Rectal smooth muscle tissue (tissue), 1 donor: ENCODE data around the gene MCTP1.

Source experiments
- H3K27ac ChIP-seq: one replicate; pipeline ENCODE4 v1.7.0; 2013; ENCODE audit warnings: low read depth, low read length, inconsistent platforms
- H3K27me3 ChIP-seq: one replicate; pipeline ENCODE4 v1.7.0; 2013; ENCODE audit warnings: low read length; ENCODE audit not compliant: control insufficient read depth, insufficient read depth
- H3K36me3 ChIP-seq: one replicate; pipeline ENCODE4 v1.7.0; 2013; ENCODE audit warnings: low read length; ENCODE audit not compliant: control insufficient read depth, insufficient read depth
- H3K4me1 ChIP-seq: one replicate; pipeline ENCODE4 v1.7.0; 2013; ENCODE audit warnings: low read length; ENCODE audit not compliant: control insufficient read depth, insufficient read depth
- H3K4me3 ChIP-seq: one replicate; pipeline ENCODE4 v1.7.0; 2013; ENCODE audit warnings: low read length
- H3K9ac ChIP-seq: one replicate; pipeline ENCODE4 v1.7.0; 2013; ENCODE audit warnings: low read length

Gene MCTP1

GRCh38 chr5:94736498-94736897, 548.4 kb downstream of the MCTP1 start:
- H3K4me1 ChIP-seq = no peaks in the 10 kb centered on the region
- H3K27me3 ChIP-seq = no peaks in the 10 kb centered on the region
- H3K36me3 ChIP-seq = no peaks in the 10 kb centered on the region
- no peak overlapping the region for H3K27ac ChIP-seq
- no peak overlapping the region for H3K9ac ChIP-seq
- H3K4me3 ChIP-seq = no peak overlapping the region

DNA sequence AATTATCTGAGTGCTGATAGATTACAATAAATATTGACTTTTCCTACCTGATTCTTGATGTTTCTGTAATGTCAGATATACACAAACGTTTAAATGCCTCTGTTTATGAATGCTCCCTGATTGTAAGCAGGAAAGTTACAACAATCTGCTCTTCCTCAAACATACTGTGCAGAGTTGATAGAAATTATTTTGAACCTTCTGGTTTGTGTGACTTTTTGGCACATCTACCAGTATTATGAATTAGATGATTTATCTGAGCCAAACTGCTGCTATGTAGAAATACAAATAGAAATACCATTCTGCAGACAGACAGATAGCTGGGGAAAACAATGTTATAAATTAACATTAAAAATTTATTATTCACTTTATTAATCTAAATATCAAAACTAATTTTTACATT, 553.4 kb downstream of the MCTP1 start:
- no peaks in the 10 kb centered on the region for H3K36me3 ChIP-seq
- H3K27ac ChIP-seq = no peak overlapping the region
- H3K4me3 ChIP-seq = no peak overlapping the region
- no peaks in the 10 kb centered on the region for H3K4me1 ChIP-seq
- H3K27me3 ChIP-seq = no peaks in the 10 kb centered on the region
- no peak overlapping the region for H3K9ac ChIP-seq

- H3K36me3 ChIP-seq = no peaks in the 10 kb centered on the region
- H3K4me3 ChIP-seq = no peak overlapping the region
- H3K4me1 ChIP-seq = no peaks in the 10 kb centered on the region
- H3K27me3 ChIP-seq = no peaks in the 10 kb centered on the region
- H3K9ac ChIP-seq = no peak overlapping the region
- H3K27ac ChIP-seq = no peak overlapping the region
Measured at GRCh38 chr5:94725142-94725541, 559.8 kb downstream of the MCTP1 start.

- Histone ChIP-seq H3K4me1 (no peaks in the 10 kb centered on the region), H3K4me3 (no peak overlapping the region), H3K9ac (no peak overlapping the region), H3K27ac (no peak overlapping the region), H3K36me3 (no peaks in the 10 kb centered on the region), H3K27me3 (no peaks in the 10 kb centered on the region)
Measured at GRCh38 chr5:94715768-94716167, 569.1 kb downstream of the MCTP1 start.

- H3K27me3 ChIP-seq = no peaks in the 10 kb centered on the region
- no peaks in the 10 kb centered on the region for H3K4me1 ChIP-seq
- no peaks in the 10 kb centered on the region for H3K36me3 ChIP-seq
- H3K27ac ChIP-seq = no peak overlapping the region
- no peak overlapping the region for H3K9ac ChIP-seq
- no peak overlapping the region for H3K4me3 ChIP-seq
Measured at GRCh38 chr5:94711785-94712184, 573.1 kb downstream of the MCTP1 start.

DNA sequence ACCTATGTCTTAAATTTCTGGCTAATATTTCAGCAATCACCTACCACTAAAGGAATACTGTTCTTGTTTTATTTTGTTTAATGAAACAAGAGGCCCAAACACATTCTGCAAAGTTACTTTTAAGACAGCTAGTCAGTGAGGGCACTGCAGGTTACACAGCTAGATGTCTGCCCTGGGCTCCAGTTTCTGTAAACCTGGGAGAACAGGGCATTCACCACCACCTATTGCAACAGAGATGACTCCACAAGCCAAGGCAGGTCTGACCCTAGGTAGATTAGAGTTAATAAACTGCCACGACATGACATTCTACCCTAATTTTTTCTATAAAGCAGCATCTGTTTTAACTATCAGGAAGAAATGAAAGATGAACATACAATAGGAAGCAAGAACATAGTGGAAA, 575.6 kb downstream of the MCTP1 start:
- Histone ChIP-seq H3K36me3 (no peaks in the 10 kb centered on the region), H3K9ac (no peak overlapping the region), H3K27ac (no peak overlapping the region), H3K27me3 (no peaks in the 10 kb centered on the region), H3K4me1 (no peaks in the 10 kb centered on the region), H3K4me3 (no peak overlapping the region)

DNA sequence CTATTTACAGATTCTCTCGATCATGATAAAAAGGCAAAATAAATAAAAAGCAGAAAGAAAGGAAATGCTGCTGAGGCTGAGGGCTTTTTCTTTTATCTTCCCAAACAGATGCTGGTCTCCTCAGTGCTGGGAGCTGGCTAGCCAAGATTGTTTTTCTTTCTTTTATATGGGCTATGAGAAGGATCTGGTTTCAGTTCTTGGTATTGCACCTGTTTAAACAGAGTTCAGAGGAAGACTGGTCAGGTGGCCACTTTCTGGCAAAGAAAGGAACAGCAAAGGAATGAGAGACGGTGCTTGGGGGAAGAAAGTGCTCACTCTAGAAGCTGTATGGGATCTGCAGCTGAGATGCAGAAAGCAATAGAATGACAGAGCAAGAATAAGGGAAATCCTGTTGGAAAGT, 577.5 kb downstream of the MCTP1 start:
- Histone ChIP-seq H3K4me1 (no peaks in the 10 kb centered on the region), H3K9ac (no peak overlapping the region), H3K27me3 (no peaks in the 10 kb centered on the region), H3K36me3 (no peaks in the 10 kb centered on the region), H3K4me3 (no peak overlapping the region), H3K27ac (no peak overlapping the region)

- H3K27ac ChIP-seq = no peak overlapping the region
- H3K27me3 ChIP-seq = no peaks in the 10 kb centered on the region
- H3K4me1 ChIP-seq = no peaks in the 10 kb centered on the region
- no peak overlapping the region for H3K9ac ChIP-seq
- no peak overlapping the region for H3K4me3 ChIP-seq
- H3K36me3 ChIP-seq = no peaks in the 10 kb centered on the region
Measured at GRCh38 chr5:94705427-94705826, 579.5 kb downstream of the MCTP1 start.

DNA sequence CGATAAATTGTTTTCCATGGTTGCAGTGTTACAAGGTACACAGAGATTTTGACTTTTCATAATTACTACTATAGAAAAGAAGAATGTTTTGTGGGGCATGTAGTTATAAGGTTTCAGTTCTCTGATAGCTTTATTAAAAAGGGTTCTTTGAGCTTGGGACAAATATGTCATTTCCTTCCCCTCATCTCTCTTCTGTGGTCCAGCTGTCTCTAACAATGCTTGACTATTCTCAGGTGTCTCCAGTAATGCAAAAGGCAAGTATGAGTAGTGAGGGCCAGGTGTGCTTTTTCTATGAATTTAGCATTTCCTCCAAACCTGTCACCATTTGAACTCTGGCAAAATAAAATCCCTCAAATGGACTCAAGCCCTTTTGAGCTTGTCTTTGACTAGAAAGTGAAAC, 582.2 kb downstream of the MCTP1 start:
- no peak overlapping the region for H3K27ac ChIP-seq
- no peaks in the 10 kb centered on the region for H3K4me1 ChIP-seq
- no peak overlapping the region for H3K4me3 ChIP-seq
- H3K9ac ChIP-seq = no peak overlapping the region
- no peaks in the 10 kb centered on the region for H3K36me3 ChIP-seq
- H3K27me3 ChIP-seq = no peaks in the 10 kb centered on the region

DNA sequence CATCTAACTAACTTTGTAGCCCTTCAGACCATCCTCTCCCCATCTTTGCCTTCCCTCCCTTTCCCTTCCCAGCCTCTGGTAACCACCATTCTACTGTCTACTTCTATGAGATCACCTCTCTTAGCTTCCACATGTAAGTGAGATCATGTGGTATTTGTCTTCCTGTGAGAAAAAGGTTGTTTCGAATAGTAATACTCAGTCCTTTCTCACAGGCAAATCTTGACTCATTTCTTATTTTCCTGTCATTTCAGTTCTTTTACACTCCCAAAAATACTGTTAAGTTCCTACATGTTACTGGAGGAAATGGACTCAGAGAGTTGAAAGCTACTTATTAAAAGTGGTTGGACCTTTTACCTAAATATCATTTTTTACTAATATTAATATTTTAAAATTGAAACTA, 584.3 kb downstream of the MCTP1 start:
- H3K4me3 ChIP-seq = no peak overlapping the region
- H3K27ac ChIP-seq = no peak overlapping the region
- H3K36me3 ChIP-seq = no peaks in the 10 kb centered on the region
- no peaks in the 10 kb centered on the region for H3K27me3 ChIP-seq
- no peaks in the 10 kb centered on the region for H3K4me1 ChIP-seq
- H3K9ac ChIP-seq = no peak overlapping the region

DNA sequence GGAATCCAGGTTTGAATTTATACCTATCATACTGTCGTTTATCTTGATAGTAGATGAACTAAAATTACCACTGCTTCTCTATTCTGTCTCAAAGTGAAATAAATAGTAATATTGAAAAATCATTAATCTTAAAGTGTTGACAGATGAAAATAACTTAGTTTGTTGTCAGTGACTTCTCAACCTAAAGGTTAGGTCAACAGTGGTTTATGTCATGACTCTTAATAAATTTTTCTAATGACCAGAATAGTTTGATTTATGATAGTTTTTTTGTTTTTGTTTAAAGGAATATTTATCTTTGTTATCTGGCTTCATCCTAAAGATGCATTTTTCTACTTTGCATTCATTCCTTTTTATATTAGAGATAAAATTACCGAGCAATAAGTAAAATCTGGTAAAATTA, 585.3 kb downstream of the MCTP1 start:
- Histone ChIP-seq H3K27me3 (no peaks in the 10 kb centered on the region), H3K4me1 (no peaks in the 10 kb centered on the region), H3K9ac (no peak overlapping the region), H3K36me3 (no peaks in the 10 kb centered on the region), H3K4me3 (no peak overlapping the region), H3K27ac (no peak overlapping the region)

- Histone ChIP-seq H3K27me3 (no peaks in the 10 kb centered on the region), H3K36me3 (no peaks in the 10 kb centered on the region), H3K4me1 (no peaks in the 10 kb centered on the region), H3K27ac (no peak overlapping the region), H3K4me3 (no peak overlapping the region), H3K9ac (no peak overlapping the region)
Measured at GRCh38 chr5:94698197-94698596, 586.7 kb downstream of the MCTP1 start.

GRCh38 chr5:94694671-94695070, 590.2 kb downstream of the MCTP1 start:
- H3K27me3 ChIP-seq = no peaks in the 10 kb centered on the region
- H3K36me3 ChIP-seq = no peaks in the 10 kb centered on the region
- H3K4me1 ChIP-seq = no peaks in the 10 kb centered on the region
- H3K9ac ChIP-seq = no peak overlapping the region
- no peak overlapping the region for H3K4me3 ChIP-seq
- H3K27ac ChIP-seq = no peak overlapping the region
